ENCODE results near the gene FRMD7. TPM values are rescaled to one million over a fixed set of nuclear protein-coding genes. Genes with fewer than 3 reads are reported as not detected.
A peak's percentile ranks its signal among the peaks of the same experiment; 100 is the strongest.

The FRMD7 gene
- total RNA-seq, 1 donor from 2014 or later = not detected

DNA sequence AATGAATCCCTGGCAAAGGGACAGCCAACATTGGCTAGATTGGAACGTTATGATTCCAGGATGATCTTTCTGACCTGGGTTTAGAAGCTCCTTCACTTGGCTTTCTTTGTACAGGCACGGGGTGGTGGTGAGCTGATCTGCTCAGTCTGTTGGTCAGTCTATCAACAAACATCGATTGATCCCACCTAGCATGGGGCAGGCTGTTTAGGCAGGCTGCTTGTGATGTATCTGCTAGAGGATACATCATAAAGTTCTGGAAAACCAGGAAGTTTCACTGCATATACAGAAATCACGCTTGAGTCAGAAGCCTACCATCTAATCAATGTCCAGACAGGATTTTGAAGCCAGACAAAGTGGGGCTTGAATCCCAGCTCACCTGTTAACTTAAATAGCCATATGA, 6.9 kb downstream of the FRMD7 start:
- DNase-seq (ENCODE audit: low read depth) = no peak
- Histone ChIP-seq H3K36me3 (ENCODE audit: control insufficient read depth, insufficient read depth, low read length) (no peaks in the 10 kb centered on the region), H3K27me3 (ENCODE audit: control insufficient read depth, insufficient read depth, low read length) (no peaks in the 10 kb centered on the region), H3K4me3 (ENCODE audit: low read depth, low read length) (no peak overlapping the region)
- TF ChIP-seq CTCF (IDR thresholded peaks at IDR 0.05; ENCODE audit: insufficient read depth, low read length, severe bottlenecking) = no peak
- FAIRE-seq = peak; percentile 68

DNA sequence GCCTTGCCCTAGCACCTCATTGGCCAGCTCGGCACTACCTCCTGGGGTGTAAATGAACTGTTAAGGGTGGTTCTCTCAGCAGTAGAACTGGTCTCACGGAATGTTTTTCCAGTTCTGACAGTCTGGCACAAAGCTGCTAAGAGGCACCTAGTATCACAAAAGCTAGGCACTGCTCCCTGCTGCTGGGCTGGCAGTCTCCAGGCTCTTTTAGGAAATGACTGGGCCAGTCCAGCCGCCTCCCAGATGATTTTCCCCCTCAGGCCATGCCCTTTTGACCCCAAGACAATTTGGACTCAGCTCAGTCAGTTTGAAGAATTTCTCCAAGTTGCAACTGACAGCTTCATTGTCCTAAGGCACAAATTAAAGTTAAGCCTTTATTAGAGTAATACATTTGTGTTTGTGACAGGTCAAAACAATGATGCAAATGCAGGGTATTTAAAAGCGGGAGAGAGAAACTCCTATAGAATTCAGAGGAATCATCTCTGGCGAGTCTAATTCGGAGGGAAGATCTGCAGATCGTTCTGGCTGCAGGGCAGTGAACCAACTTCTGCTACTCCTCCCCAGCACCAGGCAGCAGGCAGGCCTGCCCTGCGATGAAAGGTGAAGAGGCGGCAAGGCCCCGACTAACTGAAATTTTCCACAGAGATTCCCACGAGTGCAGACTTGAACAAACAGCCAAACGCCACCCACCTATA, 7.9 kb downstream of the FRMD7 start:
- TF ChIP-seq CTCF (IDR thresholded peaks at IDR 0.05; ENCODE audit: insufficient read depth, low read length, severe bottlenecking) = no peak
- Histone ChIP-seq H3K27me3 (ENCODE audit: control insufficient read depth, insufficient read depth, low read length) (no peaks in the 10 kb centered on the region), H3K4me3 (ENCODE audit: low read depth, low read length) (no peak overlapping the region), H3K36me3 (ENCODE audit: control insufficient read depth, insufficient read depth, low read length) (no peaks in the 10 kb centered on the region)
- no peak for FAIRE-seq
- no peak for DNase-seq (ENCODE audit: low read depth)

DNA sequence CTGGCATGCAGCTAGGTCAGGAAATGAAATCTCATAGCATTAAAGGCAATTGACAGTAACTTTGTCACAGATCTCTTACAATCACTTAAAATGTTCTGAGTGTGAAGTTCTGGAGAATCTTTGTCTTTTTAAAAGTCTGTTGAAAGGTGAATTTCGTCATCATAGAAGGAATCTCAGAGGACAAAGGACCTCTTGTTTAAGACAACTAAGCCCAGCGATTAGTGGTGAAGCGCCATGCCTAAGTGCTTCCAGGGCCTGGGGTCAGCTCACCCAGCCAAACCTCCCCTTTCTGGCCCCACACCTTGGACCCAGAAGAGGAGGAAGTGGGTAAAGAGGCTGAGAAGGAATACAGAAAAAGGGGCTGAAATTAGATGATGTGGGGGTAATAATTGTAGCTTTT, 8.5 kb downstream of the FRMD7 start:
- H3K4me3 ChIP-seq (ENCODE audit: low read depth, low read length) = no peak overlapping the region
- no peak for FAIRE-seq

DNA sequence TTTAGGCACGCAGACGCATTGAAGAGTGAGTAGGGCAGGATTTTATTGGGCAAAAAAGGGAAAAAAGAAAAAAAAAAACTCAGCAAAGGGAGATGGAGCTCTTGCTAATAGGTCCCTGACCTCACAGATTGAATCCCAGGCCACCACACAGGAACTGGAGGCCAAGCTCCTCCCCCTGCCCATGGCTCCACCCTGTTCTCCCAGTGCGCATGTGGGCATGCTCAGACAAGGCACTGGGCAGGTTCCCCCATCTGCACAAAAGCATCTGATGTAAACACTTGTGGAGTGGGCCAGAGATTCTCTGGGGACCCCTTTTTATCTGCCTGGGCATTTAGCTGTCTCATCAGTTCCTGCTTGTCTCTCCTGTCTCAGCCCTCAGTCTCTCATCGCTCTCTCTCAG, 9.5 kb downstream of the FRMD7 start:
- Histone ChIP-seq H3K36me3 (ENCODE audit: control insufficient read depth, insufficient read depth, low read length) (no peaks in the 10 kb centered on the region), H3K4me3 (ENCODE audit: low read depth, low read length) (no peak overlapping the region), H3K27me3 (ENCODE audit: control insufficient read depth, insufficient read depth, low read length) (no peaks in the 10 kb centered on the region)
- DNase-seq (ENCODE audit: low read depth) (no peak), FAIRE-seq (no peak)
- TF ChIP-seq CTCF (IDR thresholded peaks at IDR 0.05; ENCODE audit: insufficient read depth, low read length, severe bottlenecking) = no peak

More for the DNA sequence above, 8.5 kb downstream of the FRMD7 start:
- TF ChIP-seq CTCF (IDR thresholded peaks at IDR 0.05; ENCODE audit: insufficient read depth, low read length, severe bottlenecking) = no peak
- Histone ChIP-seq H3K27me3 (ENCODE audit: control insufficient read depth, insufficient read depth, low read length) (no peaks in the 10 kb centered on the region), H3K36me3 (ENCODE audit: control insufficient read depth, insufficient read depth, low read length) (no peaks in the 10 kb centered on the region)
- DNase-seq (ENCODE audit: low read depth) = no peak

GRCh38 chrX:132115792-132116191, 12.0 kb downstream of the FRMD7 start:
- no peaks in the 10 kb centered on the region for H3K36me3 ChIP-seq (ENCODE audit: control insufficient read depth, insufficient read depth, low read length)
- TF ChIP-seq CTCF (IDR thresholded peaks at IDR 0.05; ENCODE audit: insufficient read depth, low read length, severe bottlenecking) = no peak
- H3K27me3 ChIP-seq (ENCODE audit: control insufficient read depth, insufficient read depth, low read length) = no peaks in the 10 kb centered on the region
- no peak overlapping the region for H3K4me3 ChIP-seq (ENCODE audit: low read depth, low read length)
- DNase-seq (ENCODE audit: low read depth) (no peak), FAIRE-seq (no peak)

- peak; percentile 13 for FAIRE-seq
- no peak for TF ChIP-seq CTCF (IDR thresholded peaks at IDR 0.05; ENCODE audit: insufficient read depth, low read length, severe bottlenecking)
- Histone ChIP-seq H3K4me3 (ENCODE audit: low read depth, low read length) (no peak overlapping the region), H3K27me3 (ENCODE audit: control insufficient read depth, insufficient read depth, low read length) (no peaks in the 10 kb centered on the region), H3K36me3 (ENCODE audit: control insufficient read depth, insufficient read depth, low read length) (no peaks in the 10 kb centered on the region)
- no peak for DNase-seq (ENCODE audit: low read depth)
Observed at GRCh38 chrX:132114607-132115006, 13.2 kb downstream of the FRMD7 start.

All from bronchial epithelial cell (primary cell).